ENCODE results near the gene UVSSA. TPM values are rescaled to one million over a fixed set of nuclear protein-coding genes. Genes with fewer than 3 reads are reported as not detected.
"Not testable (repeated sequence)": the region's sequence is repeated elsewhere in the genome, so short reads cannot be mapped to it uniquely, and the experiment has no call there.

UVSSA gene
- total RNA-seq, 1 donor from 2014 or later: 15.1 TPM

GRCh38 chr4:1329408-1330371 is 17.3 kb upstream of the UVSSA start:
- no peak for DNase-seq (ENCODE audit: extremely low read depth, low read depth, low spot score)

GRCh38 chr4:1330761-1331590 is 16.0 kb upstream of the UVSSA start:
- DNase-seq (ENCODE audit: extremely low read depth, low read depth, low spot score): no peak

GRCh38 chr4:1331591-1332353 is 15.2 kb upstream of the UVSSA start:
- DNase-seq (ENCODE audit: extremely low read depth, low read depth, low spot score): no peak

DNA sequence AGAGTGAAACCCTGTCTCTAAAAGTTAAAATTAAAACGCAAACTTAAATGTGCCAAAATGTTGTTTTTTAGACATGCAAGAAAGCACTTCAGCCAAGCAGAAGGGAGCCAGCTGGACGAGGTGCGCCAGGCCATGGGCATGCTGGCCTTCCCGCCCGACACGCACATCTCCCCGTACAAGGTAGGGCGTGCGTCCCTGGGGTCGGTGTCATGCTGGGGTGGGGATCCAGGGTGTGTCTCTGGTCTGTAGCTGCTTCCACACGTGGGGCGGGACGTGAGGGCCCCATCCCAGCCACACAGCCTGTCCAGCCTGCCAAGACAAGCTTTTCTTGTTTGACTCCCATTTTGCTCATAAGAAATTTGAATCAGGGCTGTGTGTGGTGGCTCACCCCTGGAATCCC is 14.3 kb upstream of the UVSSA start:
- DNase-seq (ENCODE audit: extremely low read depth, low read depth, low spot score): no peak

DNA sequence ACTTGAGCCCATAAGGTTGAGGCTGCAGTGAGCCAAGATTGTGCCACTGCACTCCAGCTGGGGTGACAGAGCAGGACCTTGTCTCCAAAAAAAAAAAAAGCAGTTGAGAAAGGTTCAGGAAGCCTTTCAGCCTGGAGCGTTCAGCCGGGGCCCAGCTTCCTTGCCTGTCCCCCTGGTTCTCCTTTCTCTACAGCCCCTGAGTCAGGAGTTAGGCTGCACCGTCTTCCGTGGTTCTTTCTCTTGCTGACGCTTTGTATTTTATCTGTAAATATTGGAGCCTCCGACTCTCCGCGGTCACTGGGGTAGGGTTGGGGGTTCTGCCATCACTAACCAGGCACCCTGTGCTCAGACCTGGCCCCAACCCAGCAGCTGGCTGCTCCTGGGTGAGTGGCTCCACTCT is 13.8 kb upstream of the UVSSA start:
- DNase-seq (ENCODE audit: extremely low read depth, low read depth, low spot score): no peak

DNA sequence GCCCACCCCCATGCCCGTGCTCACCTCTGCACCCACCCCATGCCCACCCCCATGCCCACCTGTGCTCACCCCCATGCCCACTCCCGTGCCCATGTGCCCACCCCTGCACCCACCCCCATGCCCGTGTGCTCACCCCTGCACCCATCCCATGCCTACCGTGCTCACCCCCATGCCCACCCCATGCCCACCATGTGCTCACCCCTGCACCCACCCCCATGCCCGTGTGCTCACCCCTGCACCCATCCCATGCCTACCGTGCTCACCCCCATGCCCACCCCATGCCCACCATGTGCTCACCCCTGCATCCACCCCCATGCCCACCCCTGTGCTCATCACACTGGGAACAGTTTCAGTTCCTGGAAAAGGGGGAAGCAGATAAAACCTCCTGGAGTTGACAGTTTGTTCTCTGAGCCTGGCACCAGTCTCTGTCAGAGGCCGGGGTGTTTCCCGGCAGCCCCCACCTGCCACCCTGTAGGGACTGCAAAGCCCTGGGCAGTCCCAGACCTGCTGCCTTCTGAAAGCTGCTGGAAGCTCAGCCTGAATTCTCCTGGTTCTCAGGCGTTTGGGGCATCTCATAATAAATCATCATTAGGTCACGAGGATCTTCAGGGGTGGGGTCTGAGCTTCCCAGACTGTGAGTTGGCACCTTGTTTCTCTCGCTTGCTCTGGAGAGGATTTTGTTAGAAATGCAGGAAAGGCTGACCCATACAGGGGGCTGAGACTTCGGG is 13.0 kb upstream of the UVSSA start:
- not testable (repeated sequence) for DNase-seq (ENCODE audit: extremely low read depth, low read depth, low spot score)

DNA sequence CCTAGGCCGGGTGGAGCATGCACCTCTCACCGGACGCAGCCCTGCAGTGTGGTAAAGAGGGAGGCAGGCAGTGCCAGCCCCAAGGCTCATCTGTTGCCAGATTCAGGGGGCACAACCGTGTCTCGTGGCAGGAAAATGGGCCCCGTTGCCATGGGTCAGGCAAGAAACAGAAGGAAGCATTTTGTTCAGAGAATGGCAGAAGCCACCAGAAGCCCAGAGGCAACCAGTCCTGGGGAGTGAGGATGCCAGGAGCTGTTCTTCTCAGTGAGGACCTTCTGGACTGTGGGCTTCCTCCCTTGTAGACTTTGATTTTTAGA is 12.5 kb upstream of the UVSSA start:
- no peak for DNase-seq (ENCODE audit: extremely low read depth, low read depth, low spot score)

DNA sequence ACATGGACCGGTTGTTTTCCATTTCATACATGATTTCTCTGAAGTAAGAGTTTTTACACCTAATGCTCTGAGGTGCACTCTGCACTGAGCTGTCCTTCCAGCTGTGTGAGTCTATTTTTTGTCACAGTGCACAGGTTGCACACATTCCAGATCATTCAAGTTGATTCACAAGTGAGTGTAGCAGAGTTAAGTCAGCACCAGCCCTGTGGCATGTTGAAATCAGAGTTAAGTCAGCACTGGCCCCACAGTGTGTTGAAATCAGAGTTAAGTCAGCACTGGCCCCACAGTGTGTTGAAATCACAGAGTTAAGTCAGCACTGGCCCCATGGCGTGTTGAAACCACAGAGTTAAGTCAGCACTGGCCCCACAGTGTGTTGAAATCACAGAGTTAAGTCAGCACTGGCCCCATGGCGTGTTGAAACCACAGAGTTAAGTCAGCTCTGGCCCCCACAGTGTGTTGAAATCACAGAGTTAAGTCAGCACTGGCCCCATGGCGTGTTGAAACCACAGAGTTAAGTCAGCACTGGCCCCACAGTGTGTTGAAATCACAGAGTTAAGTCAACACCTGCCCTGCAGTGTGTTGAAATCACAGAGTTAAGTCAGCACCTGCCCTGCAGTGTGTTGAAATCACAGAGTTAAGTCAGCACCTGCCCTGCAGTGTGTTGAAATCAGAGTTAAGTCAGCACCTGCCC is 11.7 kb upstream of the UVSSA start:
- not testable (repeated sequence) for DNase-seq (ENCODE audit: extremely low read depth, low read depth, low spot score)

DNA sequence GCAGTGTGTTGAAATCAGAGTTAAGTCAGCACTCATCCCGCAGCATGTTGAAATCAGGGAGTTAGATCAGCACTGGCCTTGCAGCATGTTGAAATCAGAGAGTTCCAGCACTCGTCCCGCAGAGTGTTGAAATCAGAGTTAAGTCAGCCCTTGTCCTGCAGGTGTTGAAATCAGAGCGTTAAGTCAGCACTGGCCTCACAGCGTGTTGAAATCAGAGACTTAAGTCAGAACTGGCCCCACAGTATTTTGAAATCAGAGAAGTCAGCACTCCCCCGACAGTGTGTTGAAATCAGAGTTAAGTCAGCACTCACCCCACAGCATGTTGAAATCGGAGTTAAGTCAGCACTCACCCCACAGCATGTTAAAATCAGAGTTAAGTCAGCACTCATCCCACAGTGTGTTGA is 10.9 kb upstream of the UVSSA start:
- no peak for DNase-seq (ENCODE audit: extremely low read depth, low read depth, low spot score)

DNA sequence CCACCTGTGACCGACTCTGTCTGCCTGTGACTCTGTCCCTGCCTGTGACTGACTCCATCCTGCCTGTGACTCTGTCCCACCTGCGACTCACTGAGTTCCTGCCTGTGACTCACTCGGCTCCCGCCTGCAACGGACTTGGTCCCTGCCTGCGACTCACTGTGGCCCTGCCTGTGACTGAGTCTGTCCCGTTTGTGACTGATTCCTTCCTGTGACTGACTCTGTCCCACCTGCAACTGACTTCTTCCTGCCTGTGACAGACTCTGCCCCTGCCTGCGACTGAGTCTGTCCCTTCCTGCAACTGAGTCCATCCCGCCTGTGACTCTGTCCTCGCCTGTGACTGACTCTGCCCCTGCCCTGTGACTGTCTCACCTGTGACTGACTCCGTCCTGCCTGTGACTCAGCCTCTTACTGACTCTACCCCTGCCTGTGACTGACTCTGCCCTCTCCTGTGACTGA is 9.6 kb upstream of the UVSSA start:
- DNase-seq (ENCODE audit: extremely low read depth, low read depth, low spot score): no peak

GRCh38 chr4:1337951-1338751 is 8.9 kb upstream of the UVSSA start:
- DNase-seq (ENCODE audit: extremely low read depth, low read depth, low spot score): no peak

- DNase-seq (ENCODE audit: extremely low read depth, low read depth, low spot score): no peak
Measured at GRCh38 chr4:1338752-1339414, 8.1 kb upstream of the UVSSA start.

DNA sequence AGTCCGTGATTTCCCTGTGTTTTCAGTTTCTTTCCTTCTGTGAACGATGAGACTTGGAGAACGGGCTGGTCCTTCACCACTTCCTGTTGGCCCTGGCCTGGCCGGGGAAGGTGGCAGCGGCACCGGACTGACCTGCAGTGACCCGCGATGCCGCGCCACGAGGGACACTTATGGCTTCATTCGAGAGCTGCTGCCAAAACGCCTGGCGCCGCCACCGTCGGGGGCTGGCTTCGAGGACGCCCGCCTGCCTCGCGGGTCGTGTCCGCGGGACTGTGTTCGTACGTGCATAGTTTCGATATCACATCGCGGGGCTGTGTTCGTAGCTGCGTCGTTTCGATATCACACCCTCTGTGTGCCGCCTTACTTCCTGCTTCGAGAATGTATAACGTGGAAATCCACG is 7.5 kb upstream of the UVSSA start:
- DNase-seq (ENCODE audit: extremely low read depth, low read depth, low spot score): no peak

GRCh38 chr4:1340181-1340747 is 6.7 kb upstream of the UVSSA start:
- no peak for DNase-seq (ENCODE audit: extremely low read depth, low read depth, low spot score)

GRCh38 chr4:1340861-1341260 is 6.1 kb upstream of the UVSSA start:
- no peak for DNase-seq (ENCODE audit: extremely low read depth, low read depth, low spot score)

- no peak for DNase-seq (ENCODE audit: extremely low read depth, low read depth, low spot score)
Measured at GRCh38 chr4:1342003-1342402, 5.0 kb upstream of the UVSSA start.

DNA sequence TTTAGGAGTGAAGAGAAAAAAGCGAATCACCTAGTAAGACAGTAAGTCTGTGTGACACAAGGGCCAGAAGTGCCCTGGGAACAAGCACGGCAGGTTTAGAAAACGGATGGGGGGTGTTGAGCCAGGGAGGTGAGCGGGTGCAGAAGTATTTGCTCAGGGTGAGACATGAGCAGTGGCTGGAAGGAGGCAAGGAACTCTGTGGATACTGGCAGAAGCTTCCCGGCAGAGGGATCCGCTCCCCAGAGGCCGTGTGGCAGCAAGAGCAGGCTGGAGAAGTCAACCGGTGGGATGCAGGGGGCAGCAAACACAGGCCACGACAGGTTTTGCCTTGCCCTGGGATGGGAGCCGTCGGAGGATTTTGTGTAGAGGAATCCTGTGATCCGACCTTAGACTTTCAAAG is 2.3 kb upstream of the UVSSA start:
- DNase-seq (ENCODE audit: extremely low read depth, low read depth, low spot score): no peak

All from glomerular endothelial cell (primary cell).